Activated CD8-positive, alpha-beta memory T cell treated with anti-CD3 and anti-CD28 coated beads, Interleukin-2, amount 10 ng/mL, durations not matched to agents 7 days and 5 days (primary cell): Measurements from ENCODE around the gene CMIP. TPM values are rescaled to one million over a fixed set of nuclear protein-coding genes. Genes with fewer than 3 reads are reported as not detected.
A peak's percentile ranks its signal among the peaks of the same experiment; 100 is the strongest.

ENCODE experiments used
- ATAC-seq: fragments of 150-1000 bp; cut with Tn5 transposase; one replicate; pipeline ENCODE4 v1.10.0; 2021; ENCODE audit warnings: moderate library complexity
- CTCF ChIA-PET: fragments of 350-600 bp; sonication (Branson Sonifier 250); formaldehyde crosslinking; loops from one replicate; lab custom pipeline; 2021; ENCODE audit warnings: antibody characterized with exemption; lab: Charles Lee
- DNase-seq: peaks from one replicate; pipeline ENCODE4 v3.0.0-alpha.2; 2020
- H3K27ac Mint-ChIP-seq: one replicate; pipeline ENCODE4 v1.8.0; 2021; ENCODE audit warnings: mild to moderate bottlenecking, mixed read lengths
- H3K27me3 Mint-ChIP-seq: one replicate; pipeline ENCODE4 v1.8.0; 2021; ENCODE audit warnings: mixed read lengths
- H3K36me3 Mint-ChIP-seq: one replicate; pipeline ENCODE4 v1.8.0; 2021; ENCODE audit warnings: mild to moderate bottlenecking, mixed read lengths
- H3K4me1 Mint-ChIP-seq: one replicate; pipeline ENCODE4 v1.8.0; 2021; ENCODE audit warnings: mixed read lengths
- H3K4me3 Mint-ChIP-seq: one replicate; pipeline ENCODE4 v1.8.0; 2021; ENCODE audit warnings: mild to moderate bottlenecking, moderate library complexity, mixed read lengths
- H3K9me3 Mint-ChIP-seq: one replicate; pipeline ENCODE4 v1.8.0; 2022; ENCODE audit warnings: low read depth, mixed read lengths
- total RNA-seq, 2 experiments: library from RNA; stranded (reverse); gene quantifications; one replicate each; pipeline ENCODE4 v1.2.3, GENCODE V29; 2021

The CMIP gene
- total RNA-seq, 2 experiments from 2014 or later, result 77.4 to 98.8 TPM

DNA sequence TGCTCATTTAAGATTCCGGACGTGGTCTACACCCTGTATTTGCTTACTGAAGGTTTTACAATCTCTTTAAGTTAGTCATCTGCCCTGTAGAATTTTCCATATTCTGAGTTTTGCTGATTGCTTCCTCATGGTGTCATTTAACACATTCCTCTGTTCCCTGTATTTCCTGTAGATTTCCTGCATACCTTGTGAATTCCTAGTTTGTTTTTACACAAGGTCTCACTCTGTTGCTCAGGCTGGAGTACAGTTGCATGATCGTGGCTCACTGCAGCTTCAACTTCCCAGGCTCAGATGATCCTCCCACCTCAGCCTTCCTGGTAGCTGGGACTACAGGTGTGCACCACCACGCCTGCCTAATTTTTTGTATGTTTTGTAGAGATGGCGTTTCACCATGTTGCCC, 66.8 kb downstream of the CMIP start:
- no peak overlapping the region for H3K4me3 Mint-ChIP-seq
- DNase-seq (no peak), ATAC-seq (no peak)
- no peaks in the 10 kb centered on the region for H3K27me3 Mint-ChIP-seq
- CTCF ChIA-PET, result no interaction called here
- no peak overlapping the region for H3K27ac Mint-ChIP-seq
- H3K4me1 Mint-ChIP-seq, result peaks cover 34% of the 10 kb centered on the region
- no peaks in the 10 kb centered on the region for H3K9me3 Mint-ChIP-seq
- H3K36me3 Mint-ChIP-seq, result peaks cover 5% of the 10 kb centered on the region

GRCh38 chr16:81513204-81514040, 68.8 kb downstream of the CMIP start:
- DNase-seq (no peak), ATAC-seq (no peak)
- Mint-ChIP-seq H3K27me3 (no peaks in the 10 kb centered on the region), H3K9me3 (no peaks in the 10 kb centered on the region), H3K4me1 (peaks cover 41% of the 10 kb centered on the region), H3K4me3 (no peak overlapping the region), H3K36me3 (peaks cover 9% of the 10 kb centered on the region), H3K27ac (peak overlapping the region; percentile 40)
- CTCF ChIA-PET, result interaction anchor here (1.0 kb wide), 1 partner anchor 21 kb away, joined by 3 read pairs; no protein-coding TSS in a partner anchor

DNA sequence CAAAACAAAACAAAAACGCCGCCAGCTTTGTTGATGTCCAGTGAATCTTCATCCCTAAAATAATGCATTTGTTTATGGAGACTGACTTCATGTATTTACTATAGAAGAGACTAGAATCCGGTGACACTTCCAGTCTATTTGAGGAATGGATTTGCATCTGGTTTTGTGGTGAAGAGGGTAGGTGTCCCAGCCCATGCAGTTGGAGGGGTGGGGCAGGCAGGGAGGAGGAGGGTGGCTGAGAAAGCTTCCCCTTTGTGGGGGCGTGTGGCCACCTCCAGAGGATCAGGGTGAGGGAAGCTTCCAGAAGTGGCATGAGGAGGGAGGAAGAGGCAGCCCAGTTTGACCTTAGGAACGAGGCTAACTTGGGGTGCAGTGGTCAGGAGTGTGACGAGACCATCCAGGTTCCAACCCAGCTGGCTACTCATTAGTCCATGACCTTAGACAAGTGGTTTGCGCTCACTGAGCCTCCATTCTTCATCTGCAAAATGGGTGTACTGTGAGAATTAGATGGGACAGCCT, 69.5 kb downstream of the CMIP start:
- H3K4me3 Mint-ChIP-seq, result no peak overlapping the region
- H3K27ac Mint-ChIP-seq, result peak overlapping the region; percentile 73
- peaks cover 45% of the 10 kb centered on the region for H3K4me1 Mint-ChIP-seq
- ATAC-seq (no peak), DNase-seq (no peak)
- CTCF ChIA-PET, result no interaction called here
- H3K27me3 Mint-ChIP-seq, result no peaks in the 10 kb centered on the region
- H3K36me3 Mint-ChIP-seq, result peaks cover 9% of the 10 kb centered on the region
- H3K9me3 Mint-ChIP-seq, result no peaks in the 10 kb centered on the region

GRCh38 chr16:81514568-81515258, 70.1 kb downstream of the CMIP start:
- DNase-seq, result no peak
- Mint-ChIP-seq H3K36me3 (peaks cover 9% of the 10 kb centered on the region), H3K9me3 (no peaks in the 10 kb centered on the region), H3K4me3 (no peak overlapping the region), H3K27ac (peak overlapping the region; percentile 73), H3K27me3 (no peaks in the 10 kb centered on the region), H3K4me1 (peaks cover 51% of the 10 kb centered on the region)
- CTCF ChIA-PET, result interaction anchor here (1.2 to 1.3 kb wide), 2 partner anchors 10 to 27 kb away, joined by 3 read pairs; no protein-coding TSS in a partner anchor
- no peak for ATAC-seq

DNA sequence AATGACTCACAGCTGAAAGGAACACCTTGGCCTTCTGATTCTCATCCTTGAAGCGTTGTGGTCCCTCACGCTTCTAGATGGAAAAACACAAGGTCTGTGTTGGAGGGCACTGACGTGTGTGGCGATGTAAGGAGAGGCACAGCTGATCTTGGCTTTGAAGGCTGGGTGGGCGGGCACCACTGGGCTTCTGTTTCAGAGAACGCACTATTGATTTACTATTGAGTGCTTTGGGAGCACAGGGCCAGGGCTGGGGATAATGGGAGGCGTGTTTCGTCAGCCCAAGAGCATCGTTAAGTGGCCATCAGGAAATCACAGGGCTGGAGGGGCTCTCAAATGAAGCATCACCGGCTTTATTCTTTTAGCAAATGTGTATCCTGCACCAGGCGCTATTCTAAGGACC, 70.7 kb downstream of the CMIP start:
- H3K27ac Mint-ChIP-seq, result no peak overlapping the region
- no peaks in the 10 kb centered on the region for H3K27me3 Mint-ChIP-seq
- ATAC-seq, result no peak
- CTCF ChIA-PET, result interaction anchor here (1.2 to 1.3 kb wide), 2 partner anchors 9 to 26 kb away, joined by 3 read pairs; no protein-coding TSS in a partner anchor
- H3K4me3 Mint-ChIP-seq, result no peak overlapping the region
- H3K36me3 Mint-ChIP-seq, result peaks cover 9% of the 10 kb centered on the region
- H3K4me1 Mint-ChIP-seq, result peaks cover 56% of the 10 kb centered on the region
- no peaks in the 10 kb centered on the region for H3K9me3 Mint-ChIP-seq
- no peak for DNase-seq

- Mint-ChIP-seq H3K4me3 (no peak overlapping the region), H3K9me3 (no peaks in the 10 kb centered on the region), H3K27ac (peak overlapping the region; percentile 9), H3K36me3 (peaks cover 9% of the 10 kb centered on the region), H3K27me3 (no peaks in the 10 kb centered on the region), H3K4me1 (peaks cover 59% of the 10 kb centered on the region)
- DNase-seq (no peak), ATAC-seq (no peak)
- CTCF ChIA-PET, result interaction anchor here (0.8 to 1.3 kb wide), 4 partner anchors 9 to 107 kb away, joined by 3 to 4 read pairs (median 3); no protein-coding TSS in a partner anchor
Observed at GRCh38 chr16:81515721-81516120, 71.1 kb downstream of the CMIP start.

DNA sequence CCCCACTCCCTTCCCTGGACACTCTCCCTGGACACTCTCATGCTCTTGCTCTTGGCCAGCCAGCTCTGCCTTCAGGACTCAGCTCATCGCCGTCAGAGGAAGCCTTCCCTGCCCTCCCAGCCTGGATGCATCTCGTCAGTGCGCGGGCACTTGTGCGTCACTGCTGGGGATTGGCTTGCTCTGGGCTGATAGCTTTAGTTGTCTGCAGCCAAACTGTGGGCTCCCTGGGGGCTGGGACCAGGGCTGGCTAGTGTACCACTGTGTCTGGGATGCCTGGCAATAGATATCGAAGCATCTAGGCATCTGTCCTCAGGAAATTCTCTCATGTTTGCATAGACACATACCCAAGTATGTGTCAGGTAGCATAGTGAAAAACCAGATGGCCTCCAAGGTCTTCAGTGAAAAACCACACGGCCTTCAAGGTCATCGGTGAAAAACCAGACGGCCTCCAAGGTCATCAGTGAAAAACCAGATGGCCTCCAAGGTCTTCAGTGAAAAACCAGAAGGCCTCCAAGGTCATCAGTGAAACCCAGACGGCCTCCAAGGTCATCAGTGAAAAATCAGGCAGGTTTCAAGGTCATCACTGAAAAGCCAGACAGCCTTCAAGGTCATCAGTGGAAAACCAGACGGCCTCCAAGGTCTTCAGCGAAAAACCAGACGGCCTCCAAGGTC, 72.0 kb downstream of the CMIP start:
- H3K4me3 Mint-ChIP-seq, result no peak overlapping the region
- CTCF ChIA-PET, result interaction anchor here (0.8 kb wide), 2 partner anchors 11 to 106 kb away, joined by 3 to 4 read pairs; no protein-coding TSS in a partner anchor
- H3K4me1 Mint-ChIP-seq, result peaks cover 68% of the 10 kb centered on the region
- DNase-seq, result no peak
- H3K9me3 Mint-ChIP-seq, result no peaks in the 10 kb centered on the region
- H3K27me3 Mint-ChIP-seq, result no peaks in the 10 kb centered on the region
- peaks cover 7% of the 10 kb centered on the region for H3K36me3 Mint-ChIP-seq
- no peak for ATAC-seq
- H3K27ac Mint-ChIP-seq, result no peak overlapping the region

DNA sequence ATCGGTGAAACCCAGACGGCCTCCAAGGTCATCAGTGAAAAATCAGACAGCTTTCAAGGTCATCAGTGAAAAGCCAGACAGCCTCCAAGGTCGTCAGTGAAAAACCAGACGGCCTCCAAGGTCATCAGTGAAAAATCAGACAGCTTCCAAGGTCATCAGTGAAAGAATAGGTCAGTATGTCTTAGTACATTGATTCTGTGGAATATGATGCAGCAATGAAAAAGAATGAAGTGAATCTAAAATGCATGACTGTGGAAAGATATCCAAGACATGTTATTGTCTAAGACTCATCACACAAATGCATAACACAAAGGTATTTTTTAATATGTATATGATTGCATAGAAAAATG, 72.5 kb downstream of the CMIP start:
- no peaks in the 10 kb centered on the region for H3K9me3 Mint-ChIP-seq
- no peaks in the 10 kb centered on the region for H3K27me3 Mint-ChIP-seq
- H3K4me1 Mint-ChIP-seq, result peaks cover 72% of the 10 kb centered on the region
- DNase-seq, result no peak
- ATAC-seq, result no peak
- CTCF ChIA-PET, result no interaction called here
- no peak overlapping the region for H3K4me3 Mint-ChIP-seq
- H3K27ac Mint-ChIP-seq, result no peak overlapping the region
- peaks cover 9% of the 10 kb centered on the region for H3K36me3 Mint-ChIP-seq

GRCh38 chr16:81517629-81518438, 73.2 kb downstream of the CMIP start:
- H3K4me1 Mint-ChIP-seq, result peaks cover 77% of the 10 kb centered on the region
- H3K27me3 Mint-ChIP-seq, result no peaks in the 10 kb centered on the region
- ATAC-seq (no peak), DNase-seq (no peak)
- peaks cover 11% of the 10 kb centered on the region for H3K36me3 Mint-ChIP-seq
- no peak overlapping the region for H3K4me3 Mint-ChIP-seq
- no peak overlapping the region for H3K27ac Mint-ChIP-seq
- H3K9me3 Mint-ChIP-seq, result no peaks in the 10 kb centered on the region
- CTCF ChIA-PET, result no interaction called here

DNA sequence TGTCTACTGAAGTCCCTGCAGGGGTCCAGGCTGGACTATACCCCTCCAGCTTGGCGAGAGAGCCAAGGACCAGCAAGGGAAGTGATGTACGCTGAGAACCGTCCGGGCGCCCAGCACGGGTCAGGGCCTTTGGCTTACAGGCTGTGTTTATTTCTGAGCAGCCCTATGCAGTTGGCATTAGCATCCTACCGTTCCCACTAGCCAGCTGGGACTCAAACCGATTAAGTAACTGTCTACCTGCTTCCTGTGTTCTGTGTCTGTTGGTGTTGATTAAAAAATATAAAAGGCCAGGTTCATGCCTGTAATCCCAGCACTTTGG, 73.8 kb downstream of the CMIP start:
- DNase-seq (no peak), ATAC-seq (no peak)
- peaks cover 77% of the 10 kb centered on the region for H3K4me1 Mint-ChIP-seq
- CTCF ChIA-PET, result no interaction called here
- H3K36me3 Mint-ChIP-seq, result peaks cover 13% of the 10 kb centered on the region
- H3K4me3 Mint-ChIP-seq, result no peak overlapping the region
- H3K9me3 Mint-ChIP-seq, result no peaks in the 10 kb centered on the region
- H3K27ac Mint-ChIP-seq, result no peak overlapping the region
- no peaks in the 10 kb centered on the region for H3K27me3 Mint-ChIP-seq

DNA sequence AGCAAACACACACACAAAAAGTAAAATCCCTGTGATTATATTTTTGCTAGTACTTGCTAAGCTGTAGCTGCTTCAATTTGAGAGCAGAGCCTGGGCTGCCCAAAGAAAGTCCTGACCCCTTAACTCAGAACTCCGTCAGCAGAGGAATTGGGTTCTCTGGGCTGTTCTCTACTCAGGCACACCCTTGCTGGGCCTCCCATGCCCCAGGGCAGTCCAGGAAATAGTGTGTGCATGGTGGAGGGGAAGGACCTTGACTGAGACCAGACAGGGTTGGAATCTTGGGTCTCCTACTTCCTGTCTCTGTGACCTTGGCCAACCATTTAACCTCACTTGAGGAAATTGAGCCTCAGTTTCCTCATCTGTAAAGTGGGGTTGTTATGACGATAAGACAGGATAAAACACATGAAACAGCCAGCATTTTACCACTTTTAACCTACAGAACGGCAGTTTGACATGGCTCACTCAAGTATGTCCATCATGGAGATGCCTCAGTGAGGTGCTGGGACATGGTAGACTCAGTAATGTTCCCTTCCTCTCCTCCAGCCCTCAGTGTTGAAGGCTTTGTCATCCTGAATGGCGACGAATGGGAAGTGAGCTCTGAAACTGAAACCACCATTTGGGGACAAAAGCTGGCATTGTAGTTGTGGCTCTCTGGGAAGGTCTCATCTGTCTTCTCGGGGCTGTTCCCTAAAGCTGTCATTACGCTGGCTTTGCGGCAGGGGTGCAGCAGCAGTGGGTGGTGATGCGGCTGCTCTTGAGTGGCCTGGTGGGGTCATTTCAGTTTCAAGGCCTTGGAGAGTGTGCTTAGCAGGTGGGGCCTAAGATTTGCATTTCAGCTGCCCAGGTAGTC, 74.9 kb downstream of the CMIP start:
- no peak for ATAC-seq
- H3K9me3 Mint-ChIP-seq, result no peaks in the 10 kb centered on the region
- no peak for DNase-seq
- peaks cover 77% of the 10 kb centered on the region for H3K4me1 Mint-ChIP-seq
- peaks cover 14% of the 10 kb centered on the region for H3K36me3 Mint-ChIP-seq
- H3K27me3 Mint-ChIP-seq, result no peaks in the 10 kb centered on the region
- CTCF ChIA-PET, result interaction anchor here (1.0 to 1.7 kb wide), 4 partner anchors 15 to 94 kb away, joined by 3 to 4 read pairs (median 3); no protein-coding TSS in a partner anchor
- H3K27ac Mint-ChIP-seq, result peak overlapping the region; percentile 95
- peak overlapping the region; percentile 3 for H3K4me3 Mint-ChIP-seq

- no peaks in the 10 kb centered on the region for H3K27me3 Mint-ChIP-seq
- H3K36me3 Mint-ChIP-seq, result peaks cover 14% of the 10 kb centered on the region
- peaks cover 76% of the 10 kb centered on the region for H3K4me1 Mint-ChIP-seq
- no peak for ATAC-seq
- H3K9me3 Mint-ChIP-seq, result no peaks in the 10 kb centered on the region
- CTCF ChIA-PET, result interaction anchor here (1.0 to 1.9 kb wide), 7 partner anchors 16 to 93 kb away, joined by 3 to 10 read pairs (median 4); no protein-coding TSS in a partner anchor
- no peak for DNase-seq
- H3K27ac Mint-ChIP-seq, result peak overlapping the region; percentile 95
- peak overlapping the region; percentile 58 for H3K4me3 Mint-ChIP-seq
Observed at GRCh38 chr16:81520151-81520470, 75.5 kb downstream of the CMIP start.
